Cardiac septum (tissue), 1 donor: ENCODE data around the gene ABCG2. TPM values are rescaled to one million over a fixed set of nuclear protein-coding genes. Genes with fewer than 3 reads are reported as not detected.

ENCODE experiments used
- DNase-seq: peaks from one replicate; pipeline ENCODE4 v3.0.0-alpha.2; 2020; ENCODE audit warnings: low spot score
- intact Hi-C: fragments of 100-400 bp; cut with DNase I; formaldehyde crosslinking; loops from one replicate; pipeline ENCODE4 v1.14.0; 2022
- total RNA-seq: library from RNA; stranded (reverse); fragmentation: NEBNext Ultra II Directional; extraction: Animal tissue kit (Norgen Biotek cat#: 25700); gene quantifications from one replicate; pipeline ENCODE4 v1.2.1, GENCODE V29; 2021
- donor health status: DM: no; HTN: no; CAD: no.

Gene ABCG2
- total RNA-seq, 1 donor from 2014 or later = 4.4 TPM

DNA sequence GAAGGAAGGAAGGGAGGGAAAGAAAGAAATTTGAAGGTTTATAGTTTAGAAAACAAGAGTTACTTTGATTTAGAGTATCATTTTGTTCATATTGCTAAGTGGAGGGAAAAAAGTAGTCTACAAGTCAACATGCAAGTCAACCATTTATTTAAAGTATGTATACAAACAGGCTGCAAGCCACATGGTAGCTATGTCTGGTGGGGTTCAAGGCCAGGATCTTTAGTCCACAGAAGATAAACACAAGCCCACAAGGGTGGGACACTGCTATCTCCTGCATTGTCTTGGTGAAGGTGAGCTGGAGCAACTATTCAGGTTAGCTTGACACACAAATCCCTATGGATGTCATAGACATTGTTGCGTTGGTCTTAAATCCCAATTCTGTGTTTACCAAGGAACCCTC lies 71.4 kb downstream of the ABCG2 start:
- no peak for DNase-seq
- intact Hi-C loops = no loop called here

DNA sequence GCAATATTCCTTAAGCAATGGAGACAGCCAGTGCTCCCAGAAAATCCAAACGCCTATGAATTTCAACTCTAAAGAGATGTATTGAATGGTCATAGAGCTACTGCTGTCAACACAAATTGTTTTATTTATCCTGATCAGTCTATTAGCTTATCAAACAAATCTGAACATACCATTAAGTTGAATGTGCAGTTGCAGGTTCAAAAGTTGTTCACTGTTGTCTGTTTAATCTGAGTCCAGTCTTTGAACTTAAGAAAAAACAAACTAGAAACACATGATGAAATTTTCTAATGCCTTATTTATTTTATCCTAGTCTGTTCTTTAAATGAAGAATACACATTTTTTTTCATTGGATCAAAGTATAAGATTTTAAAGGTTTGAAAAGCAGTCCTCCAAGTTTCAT lies 77.8 kb downstream of the ABCG2 start:
- no peak for DNase-seq
- intact Hi-C loops = no loop called here

DNA sequence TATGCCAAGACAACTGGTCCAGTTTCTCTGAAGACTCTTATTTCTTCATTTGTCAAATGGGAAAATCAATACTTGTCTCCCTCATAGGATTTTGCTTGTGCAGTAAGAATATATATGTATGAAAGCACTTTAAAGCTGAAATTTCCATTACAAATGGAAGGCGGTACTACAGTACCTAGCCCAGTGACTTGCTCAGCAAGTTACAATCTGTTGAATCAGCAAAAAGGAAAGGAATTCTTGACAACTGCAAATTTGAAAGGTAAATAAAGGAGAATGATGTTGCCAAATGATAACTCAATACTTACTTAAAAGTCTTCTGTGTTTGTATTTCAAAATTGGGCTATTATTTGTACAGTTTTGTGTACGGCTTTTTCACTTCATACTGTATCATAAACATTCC lies 79.9 kb downstream of the ABCG2 start:
- intact Hi-C loops = no loop called here
- DNase-seq = no peak

DNA sequence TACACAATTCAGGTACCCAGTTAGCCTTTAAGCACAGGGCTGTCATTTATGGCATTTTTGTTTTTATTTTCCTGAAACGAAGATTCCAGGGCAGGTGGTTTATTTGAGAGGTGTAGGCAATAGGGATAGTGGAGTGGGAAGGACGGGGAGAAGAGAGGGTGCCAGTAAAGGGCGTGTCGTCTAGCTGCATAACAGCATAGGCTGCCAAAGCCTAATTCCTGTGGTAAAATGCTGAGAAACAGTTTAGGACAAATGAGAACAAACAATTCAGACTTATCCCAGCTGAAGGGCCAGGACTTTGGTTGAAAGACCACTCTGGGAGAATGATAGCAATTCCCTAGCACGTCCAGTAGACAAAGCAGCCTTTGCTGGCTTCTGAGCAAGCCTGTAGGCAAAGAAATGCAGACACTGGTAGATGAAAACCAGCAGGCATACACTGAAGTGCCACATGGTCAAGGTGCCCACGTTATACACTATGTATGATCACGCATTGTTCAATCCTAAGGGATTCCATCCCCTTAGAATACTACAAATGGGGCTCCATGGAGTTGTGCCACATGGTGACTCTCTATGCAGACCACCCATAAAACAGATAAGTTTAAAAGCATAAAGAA lies 80.4 kb downstream of the ABCG2 start:
- intact Hi-C loops = no loop called here
- DNase-seq = no peak

DNA sequence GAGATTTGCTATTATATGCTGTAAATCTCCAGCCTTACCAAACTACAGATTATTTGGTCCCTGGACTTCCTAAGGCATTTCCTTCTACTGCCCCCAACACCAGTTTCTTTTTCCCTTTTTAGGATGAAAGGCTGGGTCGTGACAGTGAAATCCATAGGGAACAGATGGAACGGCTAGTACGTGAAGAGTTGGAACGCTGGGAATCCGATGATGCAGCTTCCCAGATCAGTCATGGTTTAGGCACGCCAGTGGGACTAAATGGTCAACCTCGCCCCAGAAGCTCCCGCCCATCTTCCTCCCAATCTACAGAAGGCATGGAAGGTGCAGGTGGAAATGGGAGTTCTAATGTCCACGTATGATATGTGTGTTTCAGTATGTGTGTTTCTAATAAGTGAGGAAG lies 83.1 kb downstream of the ABCG2 start:
- DNase-seq = no peak
- intact Hi-C loops = no loop called here

DNA sequence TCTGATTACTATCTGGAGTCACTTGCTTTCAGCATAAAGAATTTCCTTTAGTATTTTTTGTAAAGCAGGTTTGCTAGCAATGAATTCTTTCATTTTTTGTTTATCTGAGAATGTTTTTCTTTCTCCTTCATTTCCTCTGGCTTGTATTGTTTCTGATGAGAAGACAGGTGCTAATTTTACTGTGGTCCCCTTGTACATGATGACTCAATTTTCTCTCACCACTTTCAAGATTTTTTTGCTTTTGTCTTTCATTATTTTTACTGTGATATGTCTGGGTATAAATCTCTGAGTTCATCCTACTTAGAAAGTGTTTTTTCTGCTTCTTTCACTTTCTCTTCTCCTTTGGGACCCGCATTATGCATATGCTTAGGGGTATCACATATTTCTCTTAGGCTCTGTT lies 88.4 kb downstream of the ABCG2 start:
- DNase-seq = no peak
- intact Hi-C loops = no loop called here

DNA sequence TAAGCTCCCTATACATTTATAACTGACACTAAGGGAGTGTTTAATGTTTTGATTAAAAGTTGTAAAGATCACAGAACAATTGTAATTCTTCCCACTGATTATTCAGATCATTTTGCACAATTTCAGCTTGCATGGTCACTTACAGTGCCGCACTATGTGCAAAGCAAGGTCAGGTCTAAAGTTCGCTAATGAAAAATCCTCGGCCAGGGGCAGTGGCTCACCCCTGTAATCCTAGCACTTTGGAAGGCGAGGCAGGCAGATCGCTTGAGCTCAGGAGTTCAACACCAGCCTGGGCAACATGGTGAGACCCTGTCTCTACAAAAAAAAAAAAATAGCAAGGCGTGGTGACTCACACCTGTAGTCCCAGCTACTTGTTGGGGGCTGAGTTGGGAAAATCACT lies 94.0 kb downstream of the ABCG2 start:
- intact Hi-C loops = no loop called here

DNA sequence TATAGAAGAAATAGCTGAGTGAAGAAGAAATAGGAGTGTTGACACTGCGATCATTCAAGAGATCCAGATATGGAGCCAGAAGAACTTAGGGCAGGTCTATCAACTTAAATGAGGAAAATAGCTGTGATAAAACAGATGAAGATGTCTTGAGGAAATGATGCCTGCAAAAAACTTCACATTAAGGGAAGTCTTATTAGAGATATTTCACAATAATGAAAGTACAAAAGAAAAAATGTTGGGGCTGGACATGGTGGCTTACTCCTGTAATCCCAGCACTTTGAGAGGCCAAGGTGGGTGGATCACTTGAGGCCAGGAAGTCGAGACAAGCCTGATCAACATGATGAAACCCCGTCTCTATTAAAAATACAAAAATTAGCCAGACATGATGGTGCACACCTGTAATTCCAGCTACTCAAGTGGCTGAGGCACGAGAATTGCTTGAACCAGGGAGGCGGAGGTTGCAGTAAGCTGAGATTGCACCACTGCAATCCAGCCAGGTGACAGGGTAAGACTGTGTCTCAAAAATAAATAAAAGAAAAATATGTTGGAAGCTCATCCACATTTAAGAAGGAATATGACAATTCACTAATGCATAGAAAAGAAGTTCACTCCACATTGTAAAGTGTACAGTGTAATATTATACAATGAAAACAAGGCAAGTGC lies 94.7 kb downstream of the ABCG2 start:
- intact Hi-C loops = no loop called here
- no peak for DNase-seq

More for the DNA sequence above, 94.0 kb downstream of the ABCG2 start:
- DNase-seq = no peak

DNA sequence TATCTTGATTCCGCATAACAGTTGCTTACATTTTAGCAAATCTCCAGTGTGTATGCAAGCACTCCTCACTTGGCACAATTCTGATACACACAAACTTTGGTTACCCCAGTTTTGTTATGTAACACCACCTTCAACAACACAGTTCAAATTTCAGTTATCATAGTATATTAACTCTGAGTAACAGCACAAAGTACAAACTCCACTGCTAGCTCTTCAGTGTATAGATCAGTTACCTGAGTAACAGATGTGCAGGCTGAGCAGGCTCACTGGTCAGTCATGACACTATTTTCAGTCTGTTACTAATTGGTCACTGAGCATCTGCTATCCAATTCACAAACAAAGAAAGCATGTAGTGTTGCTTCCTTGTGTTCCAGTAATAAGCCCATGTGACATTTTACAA lies 95.6 kb downstream of the ABCG2 start:
- intact Hi-C loops = no loop called here
- DNase-seq = no peak

DNA sequence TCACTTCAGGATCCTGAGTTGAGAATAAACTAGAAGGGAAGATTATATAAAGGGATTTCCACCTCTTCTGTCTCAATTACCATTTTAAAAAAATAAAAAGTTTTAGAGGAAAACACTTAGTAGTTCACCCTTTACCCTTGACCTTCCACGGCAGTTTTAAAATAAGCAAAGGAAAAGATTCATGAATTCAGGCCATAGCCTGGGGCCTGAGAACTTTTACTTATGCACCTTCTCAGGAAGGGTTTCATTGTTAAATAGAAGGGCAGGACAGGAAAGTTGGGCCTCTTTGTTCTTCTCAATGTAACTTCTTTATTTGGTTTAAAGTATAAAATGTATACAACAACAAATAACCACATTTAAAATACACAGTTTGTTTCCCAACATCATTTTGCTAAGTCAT lies 96.1 kb downstream of the ABCG2 start:
- intact Hi-C loops = no loop called here

DNA sequence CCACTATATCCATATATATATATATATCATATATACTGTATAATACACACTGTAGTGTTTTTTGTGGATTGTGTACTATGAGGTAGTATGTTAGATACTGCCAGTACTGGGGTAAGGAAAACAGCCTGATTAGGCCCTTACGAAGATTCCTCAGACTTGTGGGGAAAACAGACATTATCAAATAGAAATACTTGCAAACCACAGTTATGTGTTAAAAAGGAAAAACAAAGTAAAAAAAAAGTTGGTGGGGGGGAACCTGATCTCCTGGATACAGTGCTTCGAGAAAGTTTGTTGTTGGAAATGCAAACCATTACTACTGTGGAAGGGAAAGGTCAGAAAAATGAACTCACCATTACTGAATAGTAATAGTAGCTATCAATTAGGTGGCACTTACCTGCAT lies 98.0 kb downstream of the ABCG2 start:
- intact Hi-C loops = no loop called here
- DNase-seq = no peak

More for the DNA sequence above, 96.1 kb downstream of the ABCG2 start:
- DNase-seq = no peak

DNA sequence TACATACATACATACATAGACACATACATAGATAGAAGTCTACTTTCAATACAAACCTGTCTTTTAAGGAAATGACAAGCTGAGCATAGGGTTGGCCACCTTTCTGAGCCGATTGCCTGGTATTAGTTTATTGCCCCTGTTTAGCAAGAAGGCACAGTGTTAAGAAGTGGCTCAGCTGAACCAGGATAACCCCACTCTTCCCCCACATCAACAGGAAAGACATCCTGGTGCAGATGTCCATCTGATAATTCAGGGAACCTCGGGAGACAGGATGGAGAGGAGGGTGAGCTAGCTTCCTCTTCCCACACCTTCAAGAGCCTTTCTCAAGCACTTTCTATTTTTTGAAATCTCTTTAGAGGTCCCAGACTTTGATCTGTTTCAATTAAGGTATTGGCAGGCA lies 98.7 kb downstream of the ABCG2 start:
- no peak for DNase-seq
- intact Hi-C loops = no loop called here

DNA sequence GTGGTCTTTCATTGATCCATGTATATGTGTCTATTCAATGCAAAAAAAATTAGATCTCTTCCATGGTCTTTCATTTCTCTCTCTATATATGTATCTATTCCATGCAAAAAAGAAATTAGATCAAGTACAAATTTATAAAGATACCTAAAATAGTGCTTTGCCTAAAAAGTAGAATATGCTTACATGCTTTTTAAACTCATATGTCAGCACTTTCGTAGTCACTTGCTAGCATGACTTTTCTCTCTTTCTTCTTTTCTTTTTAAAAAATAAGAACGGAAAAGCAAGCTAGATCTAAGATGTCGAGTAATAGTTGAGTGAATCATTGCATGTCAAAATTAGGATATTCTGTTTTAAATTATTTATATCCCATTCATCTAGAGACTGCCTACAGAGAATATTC lies 100.1 kb downstream of the ABCG2 start:
- intact Hi-C loops = no loop called here
- no peak for DNase-seq

DNA sequence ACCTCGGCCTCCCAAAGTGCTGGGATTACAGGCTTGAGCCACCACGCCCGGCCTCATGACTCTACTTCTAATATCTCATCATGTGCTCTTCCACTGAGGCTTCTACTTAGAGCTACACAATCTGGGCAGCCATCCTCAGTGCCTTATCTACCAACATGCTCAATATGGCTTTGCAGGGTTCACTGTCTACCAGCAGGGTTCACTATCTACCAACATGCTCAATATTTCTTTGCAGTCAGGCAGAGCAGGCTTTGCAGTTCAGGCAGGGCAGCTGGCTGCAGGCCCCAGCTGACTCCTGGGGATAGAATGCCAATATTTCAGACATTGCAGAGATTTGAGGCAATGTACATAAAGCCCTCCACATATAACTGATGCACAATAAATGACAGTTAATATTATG lies 103.5 kb downstream of the ABCG2 start:
- intact Hi-C loops = loop anchor here (5.0 kb wide), 1 partner anchor 157 kb away; no protein-coding TSS in a partner anchor
- no peak for DNase-seq

DNA sequence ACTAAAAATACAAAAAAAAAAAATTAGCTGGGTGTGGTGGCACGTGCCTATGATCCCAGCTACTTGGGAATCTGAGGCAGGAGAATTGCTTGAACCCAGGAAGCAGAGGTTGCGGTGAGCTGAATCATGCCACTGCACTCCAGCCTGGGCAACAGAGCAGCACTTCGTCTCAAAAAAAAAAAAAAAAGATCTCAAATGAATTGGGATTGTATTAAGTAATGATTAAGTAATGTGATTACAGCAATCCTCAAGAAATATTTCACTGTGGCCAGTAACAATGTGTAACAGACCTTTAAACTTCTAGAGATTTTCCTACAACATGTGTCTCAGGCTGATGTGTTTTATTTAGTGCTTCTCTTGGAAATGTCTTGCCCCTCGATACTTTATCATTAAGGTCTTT lies 104.2 kb downstream of the ABCG2 start:
- DNase-seq = no peak
- intact Hi-C loops = loop anchor here (5.0 kb wide), 1 partner anchor 158 kb away; no protein-coding TSS in a partner anchor

DNA sequence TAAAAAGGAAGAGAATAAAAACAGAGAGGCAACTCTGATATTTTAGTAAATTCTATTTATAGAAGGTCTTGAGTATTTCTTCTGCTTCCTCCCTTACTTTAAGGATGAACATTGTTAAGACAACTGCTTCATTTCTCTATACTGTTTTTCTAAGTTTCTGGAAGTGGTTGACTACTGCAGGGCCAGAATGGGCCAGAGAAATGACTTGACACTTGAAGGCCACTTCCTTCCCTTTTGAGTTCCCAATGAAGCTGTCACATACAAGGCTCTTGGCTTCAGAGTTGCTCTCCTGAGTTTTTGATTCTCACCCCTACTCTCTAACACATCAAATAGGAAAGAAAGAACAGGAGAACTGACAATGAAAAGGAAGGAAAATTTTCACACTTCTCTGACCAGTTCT lies 113.4 kb downstream of the ABCG2 start:
- intact Hi-C loops = no loop called here

DNA sequence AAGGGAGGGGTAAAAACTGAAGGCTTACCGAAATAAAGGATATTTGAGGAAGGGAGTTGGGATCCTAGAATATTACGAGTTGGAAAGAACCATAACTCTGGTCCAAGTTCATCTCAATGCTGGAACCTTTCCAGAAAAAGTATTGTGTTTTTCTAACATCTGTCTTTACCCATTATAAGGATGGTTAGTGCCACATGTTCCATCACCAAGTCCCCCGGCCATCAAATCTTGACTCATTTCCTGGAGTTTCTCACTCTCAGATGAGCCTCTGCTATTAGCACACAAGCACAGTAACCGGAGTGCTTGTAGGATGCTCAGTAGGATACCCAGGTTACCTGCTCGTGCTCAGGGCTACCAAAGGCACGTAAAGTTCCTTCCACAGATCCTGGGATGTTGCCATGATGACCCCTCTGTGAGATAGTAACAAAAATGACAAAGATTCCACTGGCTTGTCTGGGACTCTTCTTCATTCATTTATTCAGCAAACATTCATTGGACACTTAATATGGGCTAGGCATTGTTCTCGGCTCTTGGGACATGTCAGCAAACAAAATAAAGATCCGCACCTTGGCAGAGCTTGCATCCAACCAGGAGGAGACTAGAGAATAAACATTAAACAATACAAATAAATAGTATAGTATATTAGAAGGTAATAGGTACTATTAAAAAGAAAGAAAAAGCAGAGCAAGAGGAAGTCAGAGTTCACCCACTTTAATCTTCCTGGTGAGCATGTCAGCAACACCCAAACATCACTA lies 114.7 kb downstream of the ABCG2 start:
- intact Hi-C loops = no loop called here
- no peak for DNase-seq

More for the DNA sequence above, 113.4 kb downstream of the ABCG2 start:
- DNase-seq = no peak

DNA sequence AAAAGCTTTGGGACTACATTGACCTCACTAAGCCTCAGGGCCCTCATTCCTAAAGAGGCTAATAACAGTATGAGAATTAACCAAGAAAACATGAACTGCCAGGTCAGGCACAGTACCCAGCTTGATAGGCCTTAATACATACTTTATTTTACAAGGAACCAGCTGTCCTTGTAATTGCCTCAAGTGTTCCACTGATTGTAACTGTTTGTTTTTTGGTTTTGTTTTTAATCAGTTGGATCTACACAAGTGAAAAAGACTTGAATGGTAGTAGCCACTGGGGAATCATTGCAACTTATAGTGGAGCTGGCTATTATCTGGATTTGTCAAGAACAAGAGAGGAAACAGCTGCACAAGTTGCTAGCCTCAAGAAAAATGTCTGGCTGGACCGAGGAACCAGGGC lies 115.4 kb downstream of the ABCG2 start:
- intact Hi-C loops = no loop called here
- no peak for DNase-seq

DNA sequence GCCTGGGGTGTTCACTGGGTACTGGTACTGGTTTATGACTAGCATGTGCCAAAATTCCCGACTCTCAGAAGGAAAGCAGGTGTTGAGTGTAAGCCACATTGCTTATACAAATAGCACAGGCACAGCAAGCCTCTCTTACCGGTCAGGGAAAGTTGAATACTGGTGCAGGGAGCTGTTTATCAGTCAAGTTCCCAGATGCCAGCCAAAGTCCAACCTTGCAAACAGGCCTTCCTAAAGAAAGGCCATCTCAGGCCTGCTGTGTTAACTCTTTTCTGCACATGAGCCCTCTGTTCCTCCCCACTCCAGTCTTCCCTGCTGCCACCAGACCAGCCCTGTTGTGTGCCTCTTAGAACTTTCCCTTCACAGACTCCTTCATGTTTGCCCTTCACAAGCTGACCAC lies 116.8 kb downstream of the ABCG2 start:
- DNase-seq = no peak
- intact Hi-C loops = no loop called here

DNA sequence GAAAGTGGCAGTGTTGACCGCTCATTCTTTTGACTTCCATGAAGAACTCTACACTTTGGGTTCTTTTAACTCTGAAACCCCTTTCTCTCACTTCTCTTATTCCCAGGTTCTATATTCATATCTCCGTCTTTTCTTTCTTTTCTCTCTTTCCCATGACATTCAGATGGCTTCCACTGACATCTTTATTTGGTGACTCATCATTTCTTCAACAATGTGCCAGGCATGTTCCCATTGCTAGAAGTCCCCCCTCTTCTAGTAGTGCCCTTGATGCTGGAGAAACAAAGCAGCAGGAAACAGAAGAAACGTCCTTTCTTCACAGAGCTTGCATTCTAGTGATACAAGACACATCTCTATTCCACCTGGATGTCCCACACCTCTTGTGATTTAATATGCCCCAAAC lies 117.7 kb downstream of the ABCG2 start:
- intact Hi-C loops = no loop called here
- DNase-seq = no peak
